DND-41 (cell line): ENCODE measurements around the gene TMEM243.

Experiments
- ATAC-seq: fragments of 200-7000 bp; cut with Tn5 transposase; 3 replicates; pipeline ENCODE4 v1.9.1; 2021; ENCODE audit warnings: low read depth; ENCODE audit not compliant: insufficient read depth
- DNase-seq: peaks from one replicate; pipeline ENCODE4 v3.0.0-alpha.2; 2020
- H2AFZ ChIP-seq: 2 replicates; pipeline ENCODE4 v1.6.0; 2012; ENCODE audit warnings: low read depth, low read length
- H3K27ac ChIP-seq: 2 replicates; pipeline ENCODE4 v1.5.1; 2012; ENCODE audit warnings: low read length, inconsistent platforms
- H3K27me3 ChIP-seq: fragments of 200-600 bp; sonication (generic); 2 replicates; pipeline ENCODE4 v1.6.0; 2012; ENCODE audit warnings: low read length, mild to moderate bottlenecking, inconsistent platforms; ENCODE audit not compliant: insufficient read depth, poor library complexity
- H3K36me3 ChIP-seq: 2 replicates; pipeline ENCODE4 v1.5.1; 2012; ENCODE audit warnings: low read length, inconsistent platforms; ENCODE audit not compliant: insufficient read depth
- H3K4me1 ChIP-seq: 2 replicates; pipeline ENCODE4 v1.5.1; 2012; ENCODE audit warnings: mild to moderate bottlenecking, low read length; ENCODE audit not compliant: insufficient read depth
- H3K4me2 ChIP-seq: 2 replicates; pipeline ENCODE4 v1.6.0; 2012; ENCODE audit warnings: mild to moderate bottlenecking, moderate library complexity, low read length, inconsistent platforms; ENCODE audit not compliant: insufficient read depth
- H3K4me3 ChIP-seq, 2 experiments: fragments of 200-600 bp in 1 of 2; shearing (Covaris generic) in 1 of 2; 2 replicates each; pipeline ENCODE4 v1.5.1; 2012 to 2016; ENCODE audit warnings: inconsistent platforms in 2 of 2, low read length in 2 of 2, mild to moderate bottlenecking in 2 of 2, low read depth in 1 of 2, moderate library complexity in 1 of 2
- H3K79me2 ChIP-seq: 2 replicates; pipeline ENCODE4 v1.6.0; 2012; ENCODE audit warnings: low read length, inconsistent platforms; ENCODE audit not compliant: insufficient read depth
- H3K9ac ChIP-seq: 2 replicates; pipeline ENCODE4 v1.6.0; 2012; ENCODE audit warnings: low read depth, mild to moderate bottlenecking, inconsistent platforms, low read length, moderate library complexity
- H3K9me3 ChIP-seq: 2 replicates; pipeline ENCODE4 v1.5.1; 2012; ENCODE audit warnings: low read length, moderate library complexity, mild to moderate bottlenecking, inconsistent platforms; ENCODE audit not compliant: insufficient read depth, severe bottlenecking
- H4K20me1 ChIP-seq: 2 replicates; pipeline ENCODE4 v1.6.0; 2012; ENCODE audit warnings: low read length; ENCODE audit not compliant: insufficient read depth
- CTCF ChIP-seq: IDR thresholded peaks from 2 replicates; pipeline ENCODE4 v1.5.1; 2012; ENCODE audit warnings: borderline replicate concordance, low read length, moderate library complexity, mild to moderate bottlenecking; ENCODE audit not compliant: poor library complexity, severe bottlenecking; ENCODE audit errors: extremely low read depth
- EZH2 ChIP-seq: IDR thresholded peaks from 3 replicates; pipeline ENCODE4 v1.6.1; 2012; ENCODE audit warnings: borderline replicate concordance, low read depth, mild to moderate bottlenecking, moderate library complexity, low read length, inconsistent platforms; ENCODE audit not compliant: severe bottlenecking

The TMEM243 gene

GRCh38 chr7:87199700-87200450 lies 19.7 kb downstream of the TMEM243 start:
- Histone ChIP-seq H3K4me2 (no peak overlapping the region), H3K79me2 (peaks cover 43% of the 10 kb centered on the region), H4K20me1 (no peaks in the 10 kb centered on the region), H3K27me3 (no peaks in the 10 kb centered on the region), H3K9ac (no peak overlapping the region), H2AFZ (no peak overlapping the region), H3K27ac (no peak overlapping the region), H3K36me3 (peaks cover 79% of the 10 kb centered on the region), H3K4me3 (no peak overlapping the region), H3K4me1 (no peaks in the 10 kb centered on the region), H3K9me3 (peaks cover 9% of the 10 kb centered on the region)
- ATAC-seq, result 0 out of 3 replicates have a peak, but pooled peaks have one; percentile 5
- DNase-seq, result no peak
- TF ChIP-seq EZH2 (no peak), CTCF (no peak)

GRCh38 chr7:87199241-87199640 lies 20.3 kb downstream of the TMEM243 start:
- no peaks in the 10 kb centered on the region for H3K4me1 ChIP-seq
- no peaks in the 10 kb centered on the region for H4K20me1 ChIP-seq
- peaks cover 80% of the 10 kb centered on the region for H3K36me3 ChIP-seq
- no peak for DNase-seq
- H3K27me3 ChIP-seq, result no peaks in the 10 kb centered on the region
- peaks cover 37% of the 10 kb centered on the region for H3K79me2 ChIP-seq
- peaks cover 3% of the 10 kb centered on the region for H3K9me3 ChIP-seq
- no peak overlapping the region for H3K4me2 ChIP-seq
- H3K9ac ChIP-seq, result no peak overlapping the region
- TF ChIP-seq EZH2, result no peak
- no peak for TF ChIP-seq CTCF
- H2AFZ ChIP-seq, result no peak overlapping the region
- H3K27ac ChIP-seq, result no peak overlapping the region
- H3K4me3 ChIP-seq, result no peak overlapping the region
- no peak for ATAC-seq

GRCh38 chr7:87193912-87194311 lies 25.6 kb downstream of the TMEM243 start:
- H2AFZ ChIP-seq, result no peak overlapping the region

More at GRCh38 chr7:87193912-87194311, 25.6 kb downstream of the TMEM243 start:
- no peaks in the 10 kb centered on the region for H3K4me1 ChIP-seq
- no peak overlapping the region for H3K27ac ChIP-seq
- H4K20me1 ChIP-seq, result no peaks in the 10 kb centered on the region
- TF ChIP-seq CTCF, result no peak
- TF ChIP-seq EZH2, result no peak
- DNase-seq (no peak), ATAC-seq (no peak)
- H3K4me3 ChIP-seq, result no peak overlapping the region
- H3K9me3 ChIP-seq, result no peaks in the 10 kb centered on the region
- no peaks in the 10 kb centered on the region for H3K27me3 ChIP-seq
- H3K36me3 ChIP-seq, result peaks cover 100% of the 10 kb centered on the region
- peaks cover 16% of the 10 kb centered on the region for H3K79me2 ChIP-seq
- no peak overlapping the region for H3K4me2 ChIP-seq
- H3K9ac ChIP-seq, result no peak overlapping the region
